ENCODE data around the gene KDM6A. TPM values are rescaled to one million over a fixed set of nuclear protein-coding genes. Genes with fewer than 3 reads are reported as not detected.

Gene KDM6A
- total RNA-seq, 4 donors from 2014 or later = 35.0 to 69.5 (median 48.1) TPM

- Histone ChIP-seq H3K9me3 (no peaks in the 10 kb centered on the region), H3K27ac (no peak overlapping the region), H3K36me3 (no peaks in the 10 kb centered on the region), H3K4me3 (replicated peaks in 1 of 3) (no peak overlapping the region), H3K27me3 (no peaks in the 10 kb centered on the region), H3K4me1 (peaks cover 0 to 6% of the 10 kb centered on the region in 2 donors)
- intact Hi-C loops (cut with DNase I) = no loop called here
- no peak for TF ChIP-seq POLR2A (IDR thresholded peaks at IDR 0.05)
- no peak for TF ChIP-seq CTCF (IDR thresholded peaks at IDR 0.05)
- 50 to 58% methylated on average over 4 of the region's 4 CpGs for WGBS, 2 donors
- DNase-seq = no peak
Measured at GRCh38 chrX:45001048-45001447, 128.1 kb downstream of the KDM6A start.

DNA sequence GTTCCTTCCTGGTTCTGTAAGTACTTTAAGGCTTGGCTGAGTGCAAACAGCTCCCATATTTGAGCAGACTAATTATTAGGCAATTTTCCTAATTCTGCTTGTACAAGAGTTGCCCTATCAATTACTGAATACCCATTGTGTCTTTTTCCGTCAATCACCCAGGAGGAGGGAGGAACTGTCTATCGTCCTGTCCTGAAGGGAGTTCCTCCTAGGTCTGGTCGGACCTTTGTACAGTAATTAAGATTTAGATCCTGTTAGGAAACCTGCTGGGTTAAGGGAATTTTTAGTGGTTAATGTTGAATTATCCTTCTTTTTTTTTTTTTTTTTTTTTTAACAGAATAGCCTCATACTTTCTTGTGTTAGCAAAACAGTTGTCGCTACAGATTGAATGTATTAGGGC lies 130.1 kb downstream of the KDM6A start:
- Histone ChIP-seq H3K36me3 (no peaks in the 10 kb centered on the region), H3K4me1 (peaks cover 0 to under 1% of the 10 kb centered on the region in 2 donors), H3K27ac (no peak overlapping the region), H3K27me3 (no peaks in the 10 kb centered on the region), H3K9me3 (no peaks in the 10 kb centered on the region), H3K4me3 (replicated peaks in 1 of 3) (no peak overlapping the region)
- 84 to 94% methylated on average over 4 of the region's 4 CpGs for whole genome bisulfite sequencing, 2 donors
- no peak for DNase-seq
- TF ChIP-seq CTCF (IDR thresholded peaks at IDR 0.05) (no peak), POLR2A (IDR thresholded peaks at IDR 0.05) (no peak)
- intact Hi-C loops (cut with DNase I) = no loop called here

GRCh38 chrX:45006002-45006800 lies 133.2 kb downstream of the KDM6A start:
- Histone ChIP-seq H3K4me3 (replicated peaks in 1 of 3) (no peak overlapping the region), H3K4me1 (peaks cover 0 to 6% of the 10 kb centered on the region in 2 donors), H3K27ac (no peak overlapping the region), H3K36me3 (no peaks in the 10 kb centered on the region), H3K9me3 (no peaks in the 10 kb centered on the region), H3K27me3 (no peaks in the 10 kb centered on the region)
- intact Hi-C loops (cut with DNase I) = no loop called here
- DNase-seq = no peak
- whole genome bisulfite sequencing, 2 donors = 96 to 97% methylated on average over 12 to 13 of the region's 13 CpGs
- no peak for TF ChIP-seq CTCF (IDR thresholded peaks at IDR 0.05)
- no peak for TF ChIP-seq POLR2A (IDR thresholded peaks at IDR 0.05)

DNA sequence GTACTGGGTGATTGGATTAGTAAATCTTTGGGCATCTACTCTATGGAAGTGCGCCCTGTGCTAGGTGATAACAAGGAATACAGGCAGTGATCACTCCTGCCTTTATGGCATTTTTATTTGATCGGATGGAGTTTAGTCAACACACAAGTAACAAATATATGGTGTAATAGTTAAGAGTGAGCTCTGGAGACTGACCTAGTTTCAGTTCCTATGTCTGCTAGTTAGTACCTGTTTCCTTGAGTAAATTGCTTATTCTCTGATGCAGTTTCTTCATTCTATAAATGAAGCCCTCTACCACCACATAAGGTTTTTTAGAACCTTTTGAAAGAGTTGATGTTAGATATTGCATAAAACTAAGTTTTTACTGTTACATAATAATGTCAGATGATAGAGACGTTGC lies 134.6 kb downstream of the KDM6A start:
- intact Hi-C loops (cut with DNase I) = no loop called here
- Histone ChIP-seq H3K9me3 (no peaks in the 10 kb centered on the region), H3K36me3 (no peaks in the 10 kb centered on the region), H3K4me1 (peaks cover 4 to 6% of the 10 kb centered on the region in 2 donors), H3K27me3 (no peaks in the 10 kb centered on the region), H3K4me3 (replicated peaks in 1 of 3) (no peak overlapping the region), H3K27ac (no peak overlapping the region)
- DNase-seq = no peak
- no peak for TF ChIP-seq CTCF (IDR thresholded peaks at IDR 0.05)
- no peak for TF ChIP-seq POLR2A (IDR thresholded peaks at IDR 0.05)
- WGBS, 2 donors = 91% methylated on average over 3 of the region's 3 CpGs

GRCh38 chrX:45009371-45010000 lies 136.5 kb downstream of the KDM6A start:
- TF ChIP-seq CTCF (IDR thresholded peaks at IDR 0.05) (no peak), POLR2A (IDR thresholded peaks at IDR 0.05) (no peak)
- H3K36me3 ChIP-seq = no peaks in the 10 kb centered on the region
- WGBS, 2 donors = 92 to 95% methylated on average over 3 of the region's 3 CpGs
- H3K9me3 ChIP-seq = no peaks in the 10 kb centered on the region
- H3K4me1 ChIP-seq = peaks cover 6 to 10% of the 10 kb centered on the region in 2 donors
- H3K27me3 ChIP-seq = no peaks in the 10 kb centered on the region
- DNase-seq = no peak
- H3K4me3 ChIP-seq (replicated peaks in 1 of 3) = no peak overlapping the region
- H3K27ac ChIP-seq = no peak overlapping the region
- intact Hi-C loops (cut with DNase I) = no loop called here

All from thyroid gland (tissue), 4 donors.